Ovary (tissue), 10 donors: ENCODE results near the gene C1orf174. TPM values are rescaled to one million over a fixed set of nuclear protein-coding genes. Genes with fewer than 3 reads are reported as not detected.

Source experiments
- DNase-seq, 5 donors: peaks; one replicate each; pipeline ENCODE4 v3.0.0-alpha.2; 2019 to 2020
- H3K27ac ChIP-seq, 2 donors: fragments of 200-600 bp; one replicate each; pipeline versions ENCODE4 v1.5.1 to v1.8.0; 2019 to 2022
- H3K27me3 ChIP-seq: fragments of 200-600 bp; one replicate; pipeline ENCODE4 v1.8.0; 2022
- H3K36me3 ChIP-seq: fragments of 200-600 bp; sonication (generic); one replicate; pipeline ENCODE4 v1.5.1; 2019
- H3K4me1 ChIP-seq: one replicate; pipeline ENCODE4 v1.8.1; 2013; ENCODE audit warnings: mild to moderate bottlenecking, moderate library complexity; ENCODE audit not compliant: insufficient read depth
- H3K4me3 ChIP-seq: fragments of 200-600 bp; sonication (generic); one replicate; pipeline ENCODE4 v1.5.1; 2017
- H3K9me3 ChIP-seq, 2 donors: fragments of 200-600 bp in 1 of 2; sonication (generic) in 1 of 2; one replicate each; pipeline versions ENCODE4 v1.5.1 to v1.8.1; 2013 to 2019; ENCODE audit warnings: mild to moderate bottlenecking in 1 of 2, moderate library complexity in 1 of 2
- CTCF ChIP-seq, 3 donors: fragments of 450-650 bp in 2 of 3; fragments of 200-600 bp in 1 of 3; IDR thresholded peaks; one replicate each; pipeline versions ENCODE4 v1.5.1 to v1.8.0; 2016 to 2022; ENCODE audit warnings: antibody characterized with exemption in 3 of 3, mild to moderate bottlenecking in 1 of 3
- EP300 ChIP-seq: sonication (generic); formaldehyde crosslinking; IDR thresholded peaks from one replicate; pipeline ENCODE4 v1.6.1; 2017; ENCODE audit warnings: antibody characterized with exemption
- POLR2A ChIP-seq: fragments of 450-650 bp; IDR thresholded peaks from one replicate; pipeline ENCODE4 v1.6.1; 2017; ENCODE audit warnings: antibody characterized with exemption, mild to moderate bottlenecking, moderate library complexity
- WGBS, 3 donors: extraction: QIAGEN DNeasy Blood & Tissue Kit in 1 of 3; methylation state at CpG; one replicate each; pipeline versions ENCODE4 v1.1.5 to v1.1.7; 2013 to 2017; 5-methylcytosine and 5-hydroxymethylcytosine counted together
- intact Hi-C, 4 donors: fragments of 100-400 bp; cut with DNase I; formaldehyde crosslinking; loops; one replicate each; pipeline versions ENCODE4 v1.11.0 to v1.15.1; 2022 to 2023
- long read RNA-seq, 3 donors: library from polyadenylated mRNA in 2 of 3; unstranded in 2 of 3; transcript quantifications; one replicate each; pipeline ENCODE4 v2.0.0 and lab custom pipeline, GENCODE V29; 2021 to 2026
- polyA plus RNA-seq, 2 donors: library from polyadenylated mRNA; stranded (reverse); fragments of 200-250 nt in 1 of 2; fragments of 350-450 nt in 1 of 2; fragmentation: Illumina TruSeq in 1 of 2; extraction: RNeasy Lipid Tissue Mini Kit (QIAGEN cat#74804) in 1 of 2; gene quantifications; one replicate each; pipeline ENCODE4 v1.2.3, GENCODE V29; 2013 to 2014
- total RNA-seq, 7 donors: library from RNA; depleted of rRNA in 2 of 7; stranded (reverse); fragments of >200 nt in 2 of 7; fragmentation: NEBNext Ultra II Directional in 3 of 7; extraction: Animal tissue kit (Norgen Biotek cat#: 25700) in 3 of 7; gene quantifications; one replicate each; pipeline versions ENCODE4 v1.1.0 to v1.2.4, GENCODE V29; 2016 to 2023
- donor health status: DM: no; HTN: no; CAD: no; lungs with moderate emphysema.
- donor health status: DM: no; HTN: no; CAD: no.
- donor health status: Bipolar disorder and iron deficiency.
- donor health status: DM: yes; HTN: yes; CAD: no.
- donor health status: DM: no; HTN: no; CAD: no.
- donor health status: DM: yes; HTN: yes; CAD: no.

C1orf174 gene
- total RNA-seq (10 to 100 TPM; 12.9 to 23.9 (median 19.5) TPM), polyA plus RNA-seq (10 to 100 TPM; 14.4 to 17.9 TPM)
- long read RNA-seq, donor 1, transcript C1orf174-201 (4 exons, 1,666 nt): major isoform, 127 of 137 reads
- long read RNA-seq, donor 1, partial matches to known transcripts: 2 of 137 reads
- long read RNA-seq, donor 1, other reads (novel, unspliced or antisense): 7 of 137 reads
- long read RNA-seq, donor 2, transcript C1orf174-201 (4 exons, 1,666 nt): major isoform, 11 of 11 reads
- long read RNA-seq, donor 2, partial matches to known transcripts: 0 of 11 reads
- long read RNA-seq, donor 2, other reads (novel, unspliced or antisense): 0 of 11 reads
- long read RNA-seq, donor 3, transcript C1orf174-201 (4 exons, 1,666 nt): major isoform, 40 of 43 reads
- long read RNA-seq, donor 3, partial matches to known transcripts: 0 of 43 reads
- long read RNA-seq, donor 3, other reads (novel, unspliced or antisense): 1 of 43 reads

GRCh38 chr1:3900150-3900968 is at the start of gene C1orf174:
C1orf174 (minus strand) TSS chr1:3900272; CDS start chr1:3900186, 86 bp downstream.
- Histone ChIP-seq H3K27me3 (no peaks in the 10 kb centered on the region), H3K36me3 (no peaks in the 10 kb centered on the region), H3K4me3 (peak within 1 kb of the TSS; percentile 100), H3K27ac (peak within 1 kb of the TSS; percentile 58 to 95), H3K4me1 (peaks cover 4% of the 10 kb centered on the region), H3K9me3 (no peaks in the 10 kb centered on the region)
- TF ChIP-seq CTCF (IDR thresholded peaks at IDR 0.05): no peak
- peak; percentile 54 for TF ChIP-seq EP300
- no peak for TF ChIP-seq POLR2A
- WGBS, 3 donors: 0 to 1% (median 0%) methylated on average over 26 to 58 of the region's 58 CpGs
- DNase-seq: peak; percentile 95 to 98 (median 96)
- intact Hi-C loops: no loop called here

GRCh38 chr1:3948344-3948743 is 48.3 kb upstream of the C1orf174 start:
- Histone ChIP-seq H3K27ac (no peak overlapping the region), H3K4me3 (no peak overlapping the region), H3K36me3 (no peaks in the 10 kb centered on the region), H3K9me3 (no peaks in the 10 kb centered on the region), H3K4me1 (no peaks in the 10 kb centered on the region), H3K27me3 (no peaks in the 10 kb centered on the region)
- no peak for DNase-seq
- TF ChIP-seq EP300: no peak
- no peak for TF ChIP-seq POLR2A
- no peak for TF ChIP-seq CTCF (IDR thresholded peaks at IDR 0.05)
- intact Hi-C loops: no loop called here
- 74 to 84% (median 79%) methylated on average over 9 of the region's 9 CpGs for WGBS, 3 donors

- H3K9me3 ChIP-seq: no peaks in the 10 kb centered on the region
- H3K4me1 ChIP-seq: no peaks in the 10 kb centered on the region
- WGBS, 3 donors: 81 to 87% (median 84%) methylated on average over 22 of the region's 22 CpGs
- DNase-seq: no peak
- no peak for TF ChIP-seq POLR2A
- no peak for TF ChIP-seq CTCF (IDR thresholded peaks at IDR 0.05)
- no peak for TF ChIP-seq EP300
- intact Hi-C loops: no loop called here
- no peaks in the 10 kb centered on the region for H3K36me3 ChIP-seq
- H3K4me3 ChIP-seq: no peak overlapping the region
- H3K27me3 ChIP-seq: no peaks in the 10 kb centered on the region
- no peak overlapping the region for H3K27ac ChIP-seq
These were observed 46.1 kb upstream of the C1orf174 start for GRCh38 chr1:3945916-3946840.

GRCh38 chr1:3945222-3945621 is 45.1 kb upstream of the C1orf174 start:
- Histone ChIP-seq H3K9me3 (no peaks in the 10 kb centered on the region), H3K27me3 (no peaks in the 10 kb centered on the region), H3K4me3 (no peak overlapping the region), H3K4me1 (peaks cover 2% of the 10 kb centered on the region), H3K27ac (no peak overlapping the region), H3K36me3 (no peaks in the 10 kb centered on the region)
- no peak for TF ChIP-seq EP300
- TF ChIP-seq POLR2A: no peak
- TF ChIP-seq CTCF (IDR thresholded peaks at IDR 0.05): no peak
- WGBS, 3 donors: 68 to 77% (median 71%) methylated on average over 12 of the region's 12 CpGs
- intact Hi-C loops: no loop called here
- no peak for DNase-seq
